ENCODE results near the gene CLMN. TPM values are rescaled to one million over a fixed set of nuclear protein-coding genes. Genes with fewer than 3 reads are reported as not detected.

CLMN gene
- total RNA-seq, 1 experiment from 2014 or later, result 33.4 TPM

- no peaks in the 10 kb centered on the region for H3K27me3 ChIP-seq (ENCODE audit: insufficient read depth, low read length)
- ChIA-PET RAD21 (ENCODE audit: low non-redundant PET in 1 of 2, low total read pairs in 2 of 2, uncharacterized antibody in 2 of 2, unreplicated experiment in 2 of 2) (no interaction called here), CTCF (interaction anchor here (1.5 kb wide), 1 partner anchor 14 kb away, joined by 3 read pairs; no protein-coding TSS in a partner anchor), POLR2A (no interaction called here)
- H3K36me3 ChIP-seq (ENCODE audit: control insufficient read depth in 1 of 2, insufficient read depth in 2 of 2, low read length in 2 of 2), result no peaks in the 10 kb centered on the region
- H3K9ac ChIP-seq (ENCODE audit: low read length), result no peak overlapping the region
- H3K4me3 ChIP-seq (replicated peaks in 1 of 2; ENCODE audit: low read depth in 1 of 2, low read length in 2 of 2), result no peak overlapping the region
- H3K9me2 ChIP-seq (ENCODE audit: insufficient read depth), result no peaks in the 10 kb centered on the region
- TF ChIP-seq POLR2A (IDR thresholded peaks at IDR 0.05; ENCODE audit: borderline replicate concordance, extremely low read depth, insufficient read depth, insufficient read length) (no peak), EGR1 (IDR thresholded peaks at IDR 0.05; ENCODE audit: low read depth) (no peak), POLR2AphosphoS5 (IDR thresholded peaks at IDR 0.05; ENCODE audit: low read depth, low read length) (no peak), FOSL1 (IDR thresholded peaks at IDR 0.05; ENCODE audit: low read depth) (no peak), YY1 (IDR thresholded peaks at IDR 0.05; ENCODE audit: extremely low read depth, insufficient replicate concordance, low read depth, low read length) (no peak), EZH2phosphoT487 (IDR thresholded peaks at IDR 0.05; ENCODE audit: borderline replicate concordance) (no peak), MAX (IDR thresholded peaks at IDR 0.05) (no peak), JUND (IDR thresholded peaks at IDR 0.05) (no peak), SIN3A (IDR thresholded peaks at IDR 0.05; ENCODE audit: low read depth) (no peak), EZH2 (IDR thresholded peaks at IDR 0.05) (no peak), ZBTB33 (IDR thresholded peaks at IDR 0.05; ENCODE audit: extremely low read depth, insufficient replicate concordance, low read length) (no peak), SP1 (IDR thresholded peaks at IDR 0.05; ENCODE audit: low read depth) (no peak), TCF7L2 (IDR thresholded peaks at IDR 0.05; ENCODE audit: borderline replicate concordance, extremely low read depth, insufficient read depth, insufficient read length) (no peak), ZNF274 (IDR thresholded peaks at IDR 0.05; ENCODE audit: low read depth, low read length) (no peak), SRF (IDR thresholded peaks at IDR 0.05; ENCODE audit: low read depth) (no peak), CBX3 (IDR thresholded peaks at IDR 0.05; ENCODE audit: low read depth) (no peak), CEBPB (IDR thresholded peaks at IDR 0.05; ENCODE audit: low read depth) (no peak)
- TF ChIP-seq, protein P1, sequence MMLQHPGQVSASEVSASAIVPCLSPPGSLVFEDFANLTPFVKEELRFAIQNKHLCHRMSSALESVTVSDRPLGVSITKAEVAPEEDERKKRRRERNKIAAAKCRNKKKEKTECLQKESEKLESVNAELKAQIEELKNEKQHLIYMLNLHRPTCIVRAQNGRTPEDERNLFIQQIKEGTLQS (IDR thresholded peaks at IDR 0.05), result no peak
- no peaks in the 10 kb centered on the region for H4K20me1 ChIP-seq (ENCODE audit: insufficient read depth)
- no peaks in the 10 kb centered on the region for H3K9me3 ChIP-seq (ENCODE audit: control insufficient read depth in 1 of 2, insufficient read depth in 1 of 2, low read depth in 1 of 2, low read length in 2 of 2)
- intact Hi-C loops (cut with micrococcal nuclease), result no loop called here
- 0 out of 2 replicates have a peak, but pooled peaks cover 4% of the 10 kb centered on the region for H3K79me2 ChIP-seq (ENCODE audit: insufficient read depth, low read length)
- peaks cover 0 to 9% of the 10 kb centered on the region in 2 experiments; a peak in 2 of 4 replicates for H3K4me1 ChIP-seq (ENCODE audit: control insufficient read depth in 1 of 2, insufficient read depth in 2 of 2, low read length in 2 of 2)
- no peak for DNase-seq (ENCODE audit: low read depth, low spot score)
- H3K4me2 ChIP-seq (ENCODE audit: low read length), result no peak overlapping the region
- no peak overlapping the region for H2AFZ ChIP-seq (ENCODE audit: low read depth, low read length, poor library complexity, severe bottlenecking)
- no peak for ATAC-seq
- no TSS peak for BruUV-seq (replicated peaks)
- H3K27ac ChIP-seq (ENCODE audit: low read depth, low read length), result no peak overlapping the region
Measured at GRCh38 chr14:95305940-95306339, 13.8 kb downstream of the CLMN start.
